ENCODE data around the gene POU2F1.
"Not testable (repeated sequence)": the region's sequence is repeated elsewhere in the genome, so short reads cannot be mapped to it uniquely, and the experiment has no call there.

POU2F1 gene

DNA sequence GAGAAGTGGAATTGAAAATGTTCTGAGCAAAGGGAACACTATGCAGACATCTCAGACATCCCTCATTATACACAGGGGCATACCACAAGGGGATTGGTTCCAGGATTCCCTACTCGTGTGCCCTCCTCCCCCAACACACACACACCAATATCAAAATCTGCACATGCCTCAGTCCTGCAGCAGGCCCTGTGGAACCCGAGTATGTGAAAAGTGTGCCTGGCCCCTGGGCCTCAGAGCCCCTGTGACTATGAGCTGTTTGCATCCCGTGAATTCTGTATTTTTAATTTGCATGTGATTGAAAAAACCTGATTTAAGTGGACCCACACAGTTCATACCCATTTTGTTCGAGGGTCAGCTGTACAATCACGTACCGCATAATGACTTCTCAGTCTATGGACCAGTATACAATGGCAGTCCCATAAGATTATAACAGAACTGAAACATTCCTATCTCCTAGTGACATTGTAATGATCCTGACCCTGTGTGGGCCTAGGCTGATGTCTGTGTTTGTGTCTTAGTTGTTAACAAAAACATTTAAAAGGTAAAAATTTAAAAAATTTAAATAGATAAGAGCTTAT is 11.3 kb downstream of the POU2F1 start:
- no peak for DNase-seq (ENCODE audit: low read depth)

DNA sequence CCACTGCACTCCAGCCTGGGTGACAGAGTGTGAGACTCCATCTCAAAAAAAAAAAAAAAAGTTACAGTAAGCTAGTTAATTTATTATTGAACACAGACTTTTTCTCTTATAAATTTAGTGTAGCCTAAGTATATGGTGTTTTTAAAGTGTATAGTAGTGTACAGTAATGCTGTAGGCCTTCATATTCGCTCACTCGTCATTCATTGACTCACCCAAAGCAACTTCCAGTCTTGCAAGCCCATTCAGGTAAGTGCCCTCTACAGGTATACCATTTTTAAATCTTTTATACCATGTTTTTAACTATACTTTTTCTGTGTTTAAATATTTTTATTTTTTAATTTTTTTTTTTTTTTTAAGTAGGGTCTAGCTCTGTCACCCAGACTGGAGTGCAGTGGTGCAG is 12.1 kb downstream of the POU2F1 start:
- DNase-seq (ENCODE audit: low read depth): no peak

DNA sequence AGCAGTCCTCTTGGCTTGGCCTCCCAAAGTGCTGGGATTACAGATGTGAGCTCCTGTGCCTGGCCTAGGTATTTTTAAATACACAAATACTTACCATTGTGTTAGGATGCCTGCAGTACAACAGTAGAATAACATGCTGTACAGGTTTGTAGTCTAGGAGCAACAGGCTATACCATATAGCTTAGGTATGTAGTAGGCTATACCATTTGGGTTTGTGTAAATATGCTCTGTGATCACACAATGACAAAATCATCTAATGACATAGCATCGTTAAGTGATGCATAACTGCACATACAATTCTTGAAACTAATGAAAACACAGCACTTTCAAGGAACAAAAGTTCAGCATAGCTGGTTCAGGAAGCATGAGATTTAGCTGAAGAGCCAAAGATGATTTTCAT is 12.7 kb downstream of the POU2F1 start:
- DNase-seq (ENCODE audit: low read depth): no peak

DNA sequence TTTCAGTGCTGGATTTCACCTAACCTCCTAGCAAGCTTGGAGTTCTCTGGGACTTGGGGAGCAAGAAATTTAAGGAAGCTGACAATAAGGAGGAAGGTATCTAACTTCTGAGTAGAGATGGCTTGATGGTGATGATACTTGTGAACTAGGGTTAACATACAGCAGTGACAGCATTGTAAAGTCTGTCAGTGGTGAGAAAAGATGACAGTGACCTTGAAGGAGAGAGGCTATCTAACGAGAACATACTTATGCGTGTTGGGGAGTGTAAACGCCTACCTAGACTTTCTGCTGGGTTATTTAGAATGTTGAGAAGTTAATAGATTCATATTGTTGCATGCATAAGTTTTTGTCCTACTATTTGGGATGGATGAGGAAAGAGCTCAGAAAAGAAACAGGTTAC is 16.3 kb downstream of the POU2F1 start:
- DNase-seq (ENCODE audit: low read depth): no peak

DNA sequence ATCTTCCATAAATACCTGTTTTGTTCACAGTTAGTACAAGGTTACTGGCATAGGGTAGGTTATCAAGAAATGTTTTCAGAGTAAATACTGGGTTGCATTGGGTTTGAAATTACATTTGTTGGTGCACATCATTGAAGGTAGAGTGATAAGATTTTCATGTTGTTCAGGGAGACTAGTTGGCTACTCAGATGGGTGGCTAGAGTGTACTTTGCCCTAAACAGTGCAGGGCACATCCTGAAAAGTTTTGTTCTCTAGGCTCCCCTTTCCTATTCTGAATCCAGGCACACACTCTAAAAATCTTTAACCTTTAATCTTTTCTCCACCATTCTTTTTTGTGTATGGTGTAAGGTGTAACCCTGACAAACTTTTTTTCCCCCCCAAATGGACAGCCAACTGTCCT is 18.0 kb downstream of the POU2F1 start:
- no peak for DNase-seq (ENCODE audit: low read depth)

DNA sequence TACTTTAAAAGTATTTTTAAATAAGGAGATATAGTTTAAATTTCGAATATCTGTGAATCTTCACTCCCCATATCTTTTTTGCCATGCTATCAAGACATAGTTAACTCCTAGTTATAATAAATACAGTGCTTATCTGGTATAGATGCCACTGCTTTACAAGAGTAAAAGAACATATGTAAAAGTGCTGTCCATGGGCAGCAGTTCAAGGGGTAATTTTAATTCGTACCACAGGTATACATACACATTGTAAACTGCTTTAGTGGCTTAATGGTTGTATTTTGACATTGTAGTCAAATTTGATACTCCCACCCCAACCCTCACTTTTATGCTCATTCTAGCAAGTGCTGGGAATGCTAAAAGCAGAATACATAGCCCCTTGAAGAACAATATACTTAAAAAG is 18.6 kb downstream of the POU2F1 start:
- no peak for DNase-seq (ENCODE audit: low read depth)

DNA sequence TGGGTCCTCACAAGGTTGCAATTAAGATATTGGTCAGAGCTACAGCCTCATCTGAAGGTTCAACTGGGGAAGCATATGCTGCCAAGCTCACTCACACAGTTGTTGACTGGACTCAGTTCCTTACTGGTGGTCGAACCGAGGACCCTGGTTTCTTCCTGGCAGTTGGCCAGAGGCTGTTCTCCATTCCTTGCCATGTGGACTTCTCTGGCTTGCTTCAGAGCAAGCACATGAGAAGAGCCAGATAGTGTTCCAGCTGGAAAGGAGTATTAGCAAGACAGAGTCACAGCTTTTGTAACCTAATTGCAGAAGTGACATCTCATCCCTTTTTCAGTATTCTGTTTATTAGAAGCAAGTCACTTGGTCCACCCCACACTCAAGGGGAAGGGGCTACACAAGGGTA is 23.6 kb downstream of the POU2F1 start:
- DNase-seq (ENCODE audit: low read depth): no peak

DNA sequence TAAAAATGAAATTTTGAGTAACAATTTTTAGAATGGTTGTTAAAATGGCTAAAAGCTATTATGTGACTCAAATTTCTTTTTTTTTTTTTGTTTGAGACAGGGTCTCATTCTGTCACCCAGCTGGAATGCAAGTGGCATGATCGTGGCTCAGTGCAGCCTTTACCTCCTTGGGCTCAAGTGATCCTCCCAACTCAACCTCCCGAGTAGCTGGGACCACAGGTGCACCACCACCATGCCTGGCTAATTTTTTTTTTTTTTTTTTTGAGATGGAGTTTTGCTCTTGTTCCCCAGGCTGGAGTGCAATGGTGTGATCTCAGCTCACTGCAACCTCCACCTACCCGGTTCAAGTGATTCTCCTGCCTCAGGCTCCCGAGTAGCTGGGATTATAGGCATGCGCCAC is 24.5 kb downstream of the POU2F1 start:
- DNase-seq (ENCODE audit: low read depth): not testable (repeated sequence)

DNA sequence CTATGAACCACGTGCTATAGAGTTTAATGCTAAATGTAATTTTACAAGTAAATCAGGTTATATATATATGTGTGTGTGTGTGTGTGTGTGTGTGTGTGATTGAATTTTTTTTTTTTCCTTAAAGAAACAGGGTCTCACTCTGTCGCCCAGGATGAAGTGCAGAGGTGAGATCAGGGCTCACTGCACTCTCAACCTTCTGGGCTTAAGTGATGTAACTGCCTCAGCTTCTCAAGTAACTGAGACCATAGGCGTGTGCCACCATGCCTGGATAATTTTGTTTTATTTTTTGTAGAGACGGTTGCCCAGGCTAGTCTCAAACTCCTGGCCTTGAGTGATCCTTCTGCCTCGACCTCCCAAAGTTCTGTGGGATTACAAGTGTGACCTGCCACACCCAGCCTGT is 26.3 kb downstream of the POU2F1 start:
- DNase-seq (ENCODE audit: low read depth): no peak

DNA sequence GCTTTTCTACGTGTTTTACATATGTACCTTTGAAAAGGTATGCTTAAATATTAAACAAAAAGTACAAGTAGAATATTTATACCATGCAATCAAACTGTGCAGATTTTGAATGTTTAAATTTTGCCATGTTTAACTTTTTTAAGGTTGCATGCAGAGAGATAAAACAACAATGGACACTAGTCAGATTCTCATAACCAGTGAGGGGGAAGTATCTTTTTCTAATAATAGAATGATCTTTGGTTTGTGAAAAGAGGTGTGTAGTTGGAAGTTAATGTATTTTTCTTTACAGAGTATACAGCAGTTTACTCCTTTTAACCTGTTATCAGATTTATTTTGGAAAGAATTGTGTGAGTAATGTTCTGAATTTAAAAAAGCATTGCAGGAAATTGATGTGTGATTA is 27.1 kb downstream of the POU2F1 start:
- DNase-seq (ENCODE audit: low read depth): no peak

DNA sequence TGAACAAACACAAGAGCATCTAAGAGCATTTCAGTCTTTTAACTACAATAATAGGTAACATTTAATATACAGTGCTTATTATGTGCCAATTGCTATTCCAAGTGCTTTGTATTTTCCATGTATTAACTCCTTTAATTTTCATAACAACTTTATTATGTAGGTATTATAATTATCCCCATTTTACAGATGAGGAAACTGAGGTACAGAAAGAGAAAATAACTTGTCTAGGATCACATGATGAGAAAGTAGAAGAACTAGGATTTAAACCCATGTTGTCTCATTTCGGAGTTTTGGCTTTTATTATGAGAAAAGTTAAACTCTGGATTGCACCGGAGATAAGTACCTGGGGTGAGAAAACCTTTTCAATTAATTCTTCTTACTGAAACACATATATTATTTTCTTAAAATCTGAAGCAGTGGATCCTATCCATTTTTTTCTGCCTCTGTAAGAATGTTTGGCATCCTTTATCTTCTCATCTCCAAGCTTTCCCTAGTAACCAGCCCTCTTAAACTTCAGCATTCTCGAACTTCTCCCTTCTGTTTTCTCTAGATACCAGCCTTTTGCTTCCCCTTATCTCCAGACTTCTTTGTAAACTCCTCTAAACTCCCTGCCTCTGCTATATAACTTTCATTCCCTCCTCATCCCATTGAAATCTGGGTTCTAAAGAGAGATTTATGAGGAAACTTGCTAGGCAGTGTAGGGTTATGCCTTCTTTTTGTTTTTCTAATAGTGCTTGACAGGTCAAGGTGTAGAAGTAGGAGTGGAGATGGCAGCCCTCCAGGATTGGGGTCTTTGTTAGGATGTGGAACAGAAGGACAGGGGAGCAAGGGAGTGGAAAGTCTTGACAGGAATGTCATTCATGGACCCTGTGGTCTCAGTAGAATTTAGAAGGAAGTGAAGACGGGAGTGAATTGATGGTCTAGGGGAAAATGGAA is 28.3 kb downstream of the POU2F1 start:
- DNase-seq (ENCODE audit: low read depth): no peak

DNA sequence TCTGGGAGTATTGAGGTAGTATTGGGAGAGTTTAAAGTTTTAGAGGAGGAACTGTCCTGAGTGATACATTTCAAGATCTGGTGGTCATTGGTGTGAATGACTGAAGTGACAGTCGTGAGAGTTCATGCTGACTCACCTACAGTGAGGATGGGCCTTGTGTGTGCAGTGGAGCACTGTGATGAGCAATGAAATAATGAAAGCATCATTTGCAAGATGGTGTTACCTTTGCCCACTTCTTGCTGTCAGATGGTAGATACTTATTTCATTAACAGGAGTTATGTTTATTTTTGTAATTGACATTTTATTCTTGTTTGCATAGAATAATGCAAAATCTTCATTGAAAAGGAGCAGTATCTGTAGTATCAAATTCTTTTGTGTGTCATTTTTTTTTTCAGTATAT is 29.0 kb downstream of the POU2F1 start:
- DNase-seq (ENCODE audit: low read depth): no peak

DNA sequence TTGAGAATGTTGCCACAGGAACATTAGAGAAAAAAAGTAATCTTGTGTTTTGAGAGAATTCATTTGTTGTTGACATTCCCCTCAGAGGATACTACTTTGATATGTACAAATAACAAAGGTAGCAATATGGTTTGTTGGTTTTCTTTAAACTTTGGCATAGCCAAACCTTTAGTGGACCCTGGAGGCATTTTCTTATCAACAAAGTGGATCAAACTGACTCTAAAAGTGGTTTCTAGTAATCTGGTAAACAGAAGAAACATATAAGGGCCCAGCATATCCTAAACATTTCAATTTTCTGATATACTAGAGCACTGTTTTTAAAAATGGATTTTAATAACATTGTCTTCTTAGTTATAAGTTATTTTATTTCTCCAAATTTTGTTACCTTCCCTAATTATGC is 29.8 kb downstream of the POU2F1 start:
- no peak for DNase-seq (ENCODE audit: low read depth)

DNA sequence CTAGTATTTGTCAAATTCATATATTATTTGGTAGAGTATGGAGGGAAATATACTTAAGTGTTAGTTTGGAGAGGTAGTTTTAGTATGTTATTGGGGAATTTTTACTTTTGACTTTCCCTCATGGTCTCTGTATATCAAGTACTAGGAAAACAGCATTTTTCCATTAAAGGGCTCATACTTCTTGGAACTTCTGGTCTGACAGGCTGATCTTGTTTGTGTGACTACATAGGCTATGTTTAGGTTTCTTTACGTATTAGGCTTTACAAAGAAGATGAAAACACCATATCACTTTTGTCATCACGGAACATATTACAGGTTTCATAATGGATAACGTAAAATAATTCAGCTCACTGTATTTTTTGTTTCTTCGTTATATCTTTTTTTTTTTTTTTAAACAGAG is 30.8 kb downstream of the POU2F1 start:
- no peak for DNase-seq (ENCODE audit: low read depth)

DNA sequence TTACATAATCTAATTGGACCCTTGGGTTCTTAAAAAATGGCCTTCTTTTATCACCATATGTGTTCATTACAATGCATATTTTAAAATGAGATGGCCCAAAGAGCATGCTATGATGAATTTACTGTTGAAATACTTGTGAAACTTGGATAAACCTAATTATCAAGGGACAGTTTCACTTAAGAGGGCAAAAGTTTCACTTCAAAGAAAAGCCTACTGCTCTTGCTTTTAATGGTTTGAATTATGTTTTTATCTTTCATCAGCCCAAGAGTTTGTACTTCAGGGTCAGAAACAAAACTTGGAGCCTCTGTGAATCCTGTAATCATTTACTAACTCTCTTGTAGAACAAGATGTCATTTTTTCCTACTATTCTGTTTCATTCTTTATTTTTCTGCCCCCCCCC is 32.3 kb downstream of the POU2F1 start:
- no peak for DNase-seq (ENCODE audit: low read depth)

DNA sequence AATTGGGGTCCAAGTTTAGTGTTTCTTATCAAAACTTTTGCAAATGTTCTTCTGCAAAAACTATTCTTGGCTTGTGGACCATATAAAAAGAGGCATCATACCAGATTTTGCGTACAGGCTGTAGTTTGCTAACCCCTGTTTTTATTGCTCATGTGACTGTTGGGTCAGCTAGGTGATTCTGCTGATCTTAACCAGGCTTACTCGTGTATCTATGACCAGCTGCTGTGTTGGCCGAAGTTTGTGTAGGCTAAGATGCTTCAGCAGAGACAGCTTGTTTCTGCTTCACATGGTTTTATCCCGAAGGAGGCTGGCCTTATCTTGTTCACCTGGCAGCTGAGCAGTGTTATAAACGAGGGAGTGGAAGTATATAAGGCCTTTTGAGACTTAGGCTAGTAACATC is 38.2 kb downstream of the POU2F1 start:
- no peak for DNase-seq (ENCODE audit: low read depth)

DNA sequence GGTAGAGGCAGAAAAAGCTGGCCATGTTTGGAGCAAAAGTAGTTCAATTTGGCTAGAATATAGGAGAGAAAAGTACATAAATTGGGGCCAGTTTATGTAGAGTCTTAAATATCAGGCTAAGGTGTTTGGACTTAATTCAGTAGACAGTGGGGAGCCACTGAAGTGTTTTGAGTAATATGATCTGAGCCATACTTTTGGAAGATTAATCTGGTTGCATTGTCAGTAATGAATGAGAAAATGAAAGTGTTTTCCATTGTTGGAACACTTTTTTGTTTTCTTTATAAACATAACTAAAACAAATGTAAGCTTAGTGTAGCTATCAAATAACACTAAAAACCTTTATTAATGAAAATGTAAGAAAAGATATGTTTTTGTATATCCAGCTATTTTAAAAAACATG is 42.1 kb downstream of the POU2F1 start:
- DNase-seq (ENCODE audit: low read depth): no peak

DNA sequence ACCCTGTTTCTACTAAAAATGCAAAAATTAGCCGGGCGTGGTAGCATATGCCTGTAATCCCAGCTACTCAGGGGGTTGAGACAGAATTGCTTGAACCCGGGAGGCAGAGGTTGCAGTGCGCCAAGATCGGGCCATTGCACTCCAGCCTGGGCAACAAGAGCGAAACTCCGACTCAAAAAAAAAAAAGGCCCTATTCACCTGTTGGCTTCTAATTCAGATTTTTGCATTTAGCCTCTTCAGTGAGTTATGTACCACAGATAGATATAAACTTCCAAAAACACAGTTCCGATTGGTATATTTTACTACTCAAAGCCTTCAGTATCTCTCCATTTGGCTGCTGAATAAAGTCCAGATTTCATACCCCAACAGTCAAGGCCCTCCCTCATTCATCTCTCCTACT is 42.7 kb downstream of the POU2F1 start:
- no peak for DNase-seq (ENCODE audit: low read depth)

DNA sequence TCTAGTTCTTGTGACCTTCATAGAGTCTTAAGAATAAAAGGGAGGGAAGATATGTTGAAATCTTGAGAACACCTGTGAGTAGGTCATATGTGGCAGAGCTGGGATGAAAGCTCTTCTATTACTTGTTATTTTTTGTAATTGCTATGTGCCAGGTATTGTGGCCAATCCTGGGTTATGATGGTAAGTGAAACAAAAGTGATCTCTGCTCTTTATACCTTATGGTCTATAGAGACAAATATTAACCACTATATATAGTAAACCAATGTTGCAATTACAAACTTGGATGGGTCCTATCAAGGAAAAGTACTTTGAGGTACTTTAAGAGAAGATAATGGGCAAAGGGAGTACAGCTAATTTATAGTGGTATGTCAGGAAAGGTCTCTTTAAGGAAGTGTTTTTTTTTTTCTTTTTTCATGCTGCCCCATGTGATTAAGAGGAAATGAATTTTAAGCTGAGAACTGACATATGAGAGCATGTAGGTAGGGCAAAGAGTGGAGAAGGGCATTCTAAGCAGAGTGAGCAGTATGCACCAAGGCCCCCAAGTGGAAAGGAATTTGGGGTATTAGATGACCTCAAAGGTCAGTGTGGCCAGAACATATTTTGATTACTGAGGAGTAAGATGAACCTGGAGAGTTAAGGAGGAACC is 43.3 kb downstream of the POU2F1 start:
- DNase-seq (ENCODE audit: low read depth): no peak

DNA sequence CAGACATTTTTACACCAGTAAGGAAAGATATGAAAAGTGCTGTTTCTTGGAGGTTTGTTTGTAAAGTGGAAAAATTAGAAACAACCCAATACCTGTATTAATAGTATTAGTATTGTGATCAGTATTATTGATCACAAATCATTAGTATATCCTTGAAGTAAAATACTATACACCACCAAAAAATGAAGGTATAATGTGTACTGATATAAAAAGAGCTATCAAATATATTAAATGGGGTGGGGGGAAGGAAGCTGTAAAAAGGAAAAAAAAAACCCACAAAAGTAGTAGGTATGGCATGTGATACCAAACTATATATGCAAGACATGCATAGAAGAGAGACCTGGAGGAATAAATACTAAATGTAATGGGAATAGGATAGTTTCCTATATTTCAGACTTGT is 46.3 kb downstream of the POU2F1 start:
- no peak for DNase-seq (ENCODE audit: low read depth)

DNA sequence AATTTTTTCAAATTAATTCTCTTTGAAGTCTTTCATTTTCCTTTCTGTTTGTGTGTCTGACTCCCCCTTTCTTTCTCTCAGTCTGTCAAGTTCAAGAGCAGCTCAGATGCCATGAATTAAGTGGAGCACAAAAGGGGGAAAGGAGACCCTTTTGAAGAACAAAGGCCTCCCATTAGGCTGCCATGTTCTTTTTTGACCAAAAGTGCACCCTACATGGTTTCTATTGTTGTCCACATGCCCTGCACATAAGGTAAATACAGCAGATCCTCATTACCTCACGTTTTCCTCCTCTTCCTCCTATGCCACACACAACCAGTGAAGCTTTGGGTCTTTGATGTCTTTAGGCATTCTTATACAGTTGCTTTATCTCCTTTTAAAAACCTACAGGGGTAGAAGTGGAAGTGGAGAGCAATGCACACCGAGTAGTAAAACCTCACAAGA is 47.7 kb downstream of the POU2F1 start:
- DNase-seq (ENCODE audit: low read depth): no peak

DNA sequence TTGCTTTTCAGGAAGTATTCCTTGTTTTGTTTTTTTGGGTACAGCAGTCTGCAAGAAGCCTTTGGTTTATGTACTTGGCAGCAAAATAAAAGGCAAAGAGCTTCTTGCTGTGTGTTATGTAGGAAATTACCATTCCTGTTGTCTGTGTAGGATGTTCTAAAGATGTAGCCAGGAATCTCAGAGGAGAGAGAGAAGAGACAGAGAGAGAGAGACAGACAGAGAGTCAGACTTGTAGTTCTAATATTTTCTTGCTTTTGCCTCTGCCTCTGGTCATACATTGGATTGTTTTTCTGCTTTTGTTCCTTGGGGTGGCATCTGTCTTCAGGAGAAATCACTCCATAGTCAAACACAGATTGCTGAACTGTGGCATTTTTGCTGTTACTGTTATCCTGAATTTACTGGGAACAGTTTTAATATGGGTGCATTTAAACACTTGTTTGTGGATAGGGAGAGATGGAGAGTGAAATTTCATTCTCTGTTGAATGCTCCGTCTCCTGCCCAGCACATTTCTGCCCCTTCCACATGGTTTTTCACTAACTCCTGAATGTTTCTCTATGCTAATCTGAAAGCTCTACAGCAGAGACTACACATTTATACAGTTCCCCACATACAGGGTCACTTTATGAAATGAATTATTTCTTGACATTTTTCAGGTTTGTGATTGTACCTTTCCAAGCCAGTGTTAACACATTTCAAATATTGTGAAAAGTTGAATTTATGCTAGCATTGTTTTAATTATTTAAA is 49.8 kb downstream of the POU2F1 start:
- DNase-seq (ENCODE audit: low read depth): no peak
